SK-N-SH (cell line): Measurements from ENCODE around the gene MOGAT3. TPM values are rescaled to one million over a fixed set of nuclear protein-coding genes. Genes with fewer than 3 reads are reported as not detected.

Source experiments
- CTCF ChIA-PET: fragments of 300-600, 350-600 bp; formaldehyde crosslinking; extraction: SDS; loops from one replicate; lab custom pipeline; 2021; lab: Yijun Ruan, JAX
- POLR2A ChIA-PET: fragments of 350-600 bp; sonication (Branson Sonifier 250); formaldehyde crosslinking; extraction: SDS; loops from one replicate; lab custom pipeline; 2020; ENCODE audit warnings: antibody characterized with exemption, inconsistent platforms; lab: Yijun Ruan, JAX
- DNase-seq: peaks from one replicate; pipeline ENCODE4 v3.0.0; 2012
- H2AFZ ChIP-seq: fragments of 200-600 bp; sonication (generic); 2 replicates; pipeline ENCODE4 v1.8.1; 2016; ENCODE audit warnings: antibody characterized with exemption, mild to moderate bottlenecking, low read depth
- H3F3A ChIP-seq: fragments of 200-600 bp; sonication (generic); replicated peaks from 2 replicates; pipeline ENCODE3; 2016; ENCODE audit warnings: antibody characterized with exemption, mild to moderate bottlenecking; ENCODE audit not compliant: insufficient read depth
- H3K27ac ChIP-seq, 2 experiments: fragments of 200-500 bp in 1 of 2; fragments of 200-600 bp in 1 of 2; sonication (Bioruptor generic) in 1 of 2; sonication (generic), shearing (Covaris generic) in 1 of 2; 2 replicates each; pipeline versions ENCODE4 v1.5.1 to v1.6.1; 2014 to 2016; ENCODE audit warnings: low read depth in 2 of 2, inconsistent platforms in 1 of 2, low read length in 1 of 2, mild to moderate bottlenecking in 1 of 2, mixed read lengths in 1 of 2
- H3K27me3 ChIP-seq: fragments of 200-600 bp; sonication (generic), shearing (Covaris generic); 2 replicates; pipeline ENCODE4 v1.6.1; 2016; ENCODE audit warnings: mixed run types; ENCODE audit not compliant: insufficient read depth
- H3K36me3 ChIP-seq, 2 experiments: fragments of 200-500 bp in 1 of 2; fragments of 200-600 bp in 1 of 2; sonication (Bioruptor generic) in 1 of 2; sonication (generic) in 1 of 2; replicated peaks in 1 of 2; 2 replicates each; pipeline versions ENCODE3 to v1.5.1; 2014 to 2016; ENCODE audit warnings: low read length in 1 of 2, mild to moderate bottlenecking in 1 of 2; ENCODE audit not compliant: insufficient read depth in 2 of 2, control insufficient read depth in 1 of 2
- H3K4me1 ChIP-seq, 2 experiments: fragments of 200-500 bp in 1 of 2; fragments of 200-600 bp in 1 of 2; sonication (Bioruptor generic) in 1 of 2; sonication (generic), shearing (Covaris generic) in 1 of 2; 2 replicates each; pipeline versions ENCODE4 v1.5.1 to v1.6.1; 2014 to 2016; ENCODE audit warnings: low read depth in 1 of 2, low read length in 1 of 2, mixed run types in 1 of 2; ENCODE audit not compliant: insufficient read depth in 2 of 2, control insufficient read depth in 1 of 2
- H3K4me2 ChIP-seq: fragments of 200-600 bp; sonication (generic), shearing (Covaris generic); 2 replicates; pipeline ENCODE4 v1.6.1; 2017; ENCODE audit warnings: mixed run types
- H3K4me3 ChIP-seq, 2 experiments: fragments of 200-500 bp in 1 of 2; fragments of 200-600 bp in 1 of 2; sonication (Bioruptor generic) in 1 of 2; sonication (generic), shearing (Covaris generic) in 1 of 2; 2 replicates each; pipeline versions ENCODE4 v1.5.1 to v1.8.1; 2014 to 2016; ENCODE audit warnings: low read depth in 2 of 2, inconsistent platforms in 1 of 2, low read length in 1 of 2, mild to moderate bottlenecking in 1 of 2, mixed read lengths in 1 of 2, moderate library complexity in 1 of 2
- H3K79me2 ChIP-seq: fragments of 200-600 bp; sonication (generic); 2 replicates; pipeline ENCODE4 v1.8.1; 2017; ENCODE audit warnings: mild to moderate bottlenecking; ENCODE audit not compliant: insufficient read depth
- H3K9ac ChIP-seq: fragments of 200-600 bp; sonication (generic); 2 replicates; pipeline ENCODE4 v1.6.1; 2017; ENCODE audit warnings: mixed run types
- H3K9me2 ChIP-seq: fragments of 200-600 bp; sonication (generic); 2 replicates; pipeline ENCODE4 v1.6.1; 2017; ENCODE audit warnings: mixed run types
- H3K9me3 ChIP-seq: fragments of 200-600 bp; sonication (generic); 2 replicates; pipeline ENCODE4 v1.6.1; 2017; ENCODE audit warnings: mixed run types, mild to moderate bottlenecking, moderate library complexity
- H4K20me1 ChIP-seq: fragments of 200-600 bp; sonication (generic); 2 replicates; pipeline ENCODE4 v1.6.1; 2017; ENCODE audit warnings: mild to moderate bottlenecking, mixed run types; ENCODE audit not compliant: insufficient read depth
- CHD2 ChIP-seq: fragments of 150-350 bp; IDR thresholded peaks from 2 replicates; pipeline ENCODE4 v1.6.1; 2018; ENCODE audit warnings: low read length; ENCODE audit not compliant: partially characterized antibody
- CTCF ChIP-seq: fragments of 200-600 bp; sonication (generic); IDR thresholded peaks from 2 replicates; pipeline ENCODE4 v1.6.1; 2017; ENCODE audit warnings: antibody characterized with exemption, mild to moderate bottlenecking, moderate library complexity
- ELF1 ChIP-seq: IDR thresholded peaks from 2 replicates; pipeline ENCODE4 v1.4.0; 2012
- EZH2phosphoT487 ChIP-seq: fragments of 200-600 bp; sonication (generic); IDR thresholded peaks from 2 replicates; pipeline ENCODE4 v1.6.1; 2017; ENCODE audit warnings: low read depth, mixed run types, mild to moderate bottlenecking, antibody characterized with exemption, moderate library complexity, borderline replicate concordance
- FOSL2 ChIP-seq: IDR thresholded peaks from 2 replicates; pipeline ENCODE4 v1.4.0; 2012; ENCODE audit warnings: low read depth, mild to moderate bottlenecking, moderate library complexity, borderline replicate concordance
- FOXJ3 ChIP-seq: sonication (generic); formaldehyde crosslinking; IDR thresholded peaks from 2 replicates; pipeline ENCODE4 v1.5.1; 2020; ENCODE audit warnings: mild to moderate bottlenecking, missing genetic modification reagents
- FOXM1 ChIP-seq: IDR thresholded peaks from 2 replicates; pipeline ENCODE4 v1.4.0; 2012; ENCODE audit warnings: low read depth, mild to moderate bottlenecking
- GABPA ChIP-seq: IDR thresholded peaks from 2 replicates; pipeline ENCODE4 v1.4.0; 2012; ENCODE audit warnings: low read depth, mild to moderate bottlenecking
- GATA2 ChIP-seq: sonication (generic); formaldehyde crosslinking; IDR thresholded peaks from 2 replicates; pipeline ENCODE4 v1.5.0; 2020; ENCODE audit warnings: mild to moderate bottlenecking, missing genetic modification reagents
- JUND ChIP-seq: IDR thresholded peaks from 2 replicates; pipeline ENCODE4 v1.4.0; 2012
- MAX ChIP-seq: IDR thresholded peaks from 2 replicates; pipeline ENCODE4 v1.4.0; 2012; ENCODE audit warnings: low read depth
- MEF2A ChIP-seq: IDR thresholded peaks from 2 replicates; pipeline ENCODE4 v1.4.0; 2012; ENCODE audit warnings: low read depth, borderline replicate concordance
- MXI1 ChIP-seq: IDR thresholded peaks from 2 replicates; pipeline ENCODE4 v1.6.1; 2012; ENCODE audit warnings: mild to moderate bottlenecking, low read depth, low read length, improper control_type of control experiment
- NFIC ChIP-seq: IDR thresholded peaks from 2 replicates; pipeline ENCODE4 v1.4.0; 2012; ENCODE audit warnings: borderline replicate concordance
- NRF1 ChIP-seq: IDR thresholded peaks from 2 replicates; pipeline ENCODE4 v1.6.1; 2012; ENCODE audit warnings: low read depth, mild to moderate bottlenecking, low read length
- PBX3 ChIP-seq: IDR thresholded peaks from 2 replicates; pipeline ENCODE4; 2012
- POLR2AphosphoS5 ChIP-seq: IDR thresholded peaks from 2 replicates; pipeline ENCODE4 v1.6.1; 2012; ENCODE audit warnings: low read depth, low read length
- RAD21 ChIP-seq: IDR thresholded peaks from 2 replicates; pipeline ENCODE4 v1.6.1; 2012; ENCODE audit warnings: mild to moderate bottlenecking, low read length
- RCOR1 ChIP-seq: fragments of 150-350 bp; IDR thresholded peaks from 2 replicates; pipeline ENCODE4 v1.6.1; 2017; ENCODE audit warnings: antibody characterized with exemption, low read length
- RFX5 ChIP-seq: IDR thresholded peaks from 2 replicates; pipeline ENCODE4 v1.6.1; 2012; ENCODE audit warnings: mild to moderate bottlenecking, improper control_type of control experiment, low read length
- RXRA ChIP-seq: IDR thresholded peaks from 2 replicates; pipeline ENCODE4 v1.4.0; 2012; ENCODE audit warnings: low read depth, mild to moderate bottlenecking, borderline replicate concordance
- SIN3A ChIP-seq: IDR thresholded peaks from 2 replicates; pipeline ENCODE4 v1.6.1; 2012; ENCODE audit warnings: low read depth, mild to moderate bottlenecking, low read length, moderate library complexity, borderline replicate concordance
- SMC3 ChIP-seq: IDR thresholded peaks from 2 replicates; pipeline ENCODE4 v1.6.1; 2012; ENCODE audit warnings: low read depth, low read length, improper control_type of control experiment
- TAF1 ChIP-seq: IDR thresholded peaks from 2 replicates; pipeline ENCODE4 v1.6.1; 2012; ENCODE audit warnings: low read depth, mild to moderate bottlenecking, low read length, moderate library complexity, borderline replicate concordance
- TCF12 ChIP-seq: IDR thresholded peaks from 2 replicates; pipeline ENCODE4 v1.4.0; 2012
- TEAD4 ChIP-seq: IDR thresholded peaks from 2 replicates; pipeline ENCODE4 v1.4.0; 2012; ENCODE audit warnings: mild to moderate bottlenecking, borderline replicate concordance; ENCODE audit not compliant: insufficient read depth
- USF1 ChIP-seq: IDR thresholded peaks from 2 replicates; pipeline ENCODE4 v1.4.0; 2012; ENCODE audit warnings: low read depth, borderline replicate concordance
- USF2 ChIP-seq: fragments of 150-350 bp; IDR thresholded peaks from 2 replicates; pipeline ENCODE4 v1.6.1; 2017; ENCODE audit warnings: antibody characterized with exemption, low read length, low read depth, borderline replicate concordance
- YY1 ChIP-seq: IDR thresholded peaks from 2 replicates; pipeline ENCODE4 v1.4.0; 2012; ENCODE audit warnings: low read depth, mild to moderate bottlenecking
- WGBS: methylation state at CpG from one replicate; pipeline ENCODE4 v1.1.6; 2017; ENCODE audit warnings: low lambda C conversion rate; 5-methylcytosine and 5-hydroxymethylcytosine counted together
- polyA plus RNA-seq, 3 experiments: library from polyadenylated mRNA; depleted of rRNA; stranded (reverse); fragments of >200 nt; gene quantifications; 2 replicates each; pipeline ENCODE4 v1.2.3, GENCODE V29; 2012

MOGAT3 gene
- polyA plus RNA-seq, 1 of the 3 experiments (the other 2 are of a cell fraction): not detected

GRCh38 chr7:101244375-101245146 lies 43.7 kb upstream of the MOGAT3 start, which contains the start of gene FIS1:
Gene FIS1, minus strand, starts transcription at chr7:101245081. Its CDS starts 77 bp downstream, at chr7:101245004.
- H3K4me2 ChIP-seq: peak within 1 kb of the TSS; percentile 98
- ChIA-PET CTCF (interaction anchor here (0.6 to 6.0 kb wide), 52 partner anchors 9 to 392 kb away, joined by 3 to 66 read pairs (median 5); partner anchors contain the start of genes IFT22, NAT16, PLOD3 and SLC12A9), POLR2A (interaction anchor here (1.2 to 2.2 kb wide), 7 partner anchors 8 to 101 kb away, joined by 4 to 38 read pairs (median 7); partner anchors contain the start of genes PLOD3, VGF and ZNHIT1)
- 1% methylated on average over 42 of the region's 45 CpGs for WGBS
- H3K9me3 ChIP-seq: no peaks in the 10 kb centered on the region
- peak within 1 kb of the TSS; percentile 68 for H3K9ac ChIP-seq
- peak within 1 kb of the TSS; percentile 77 to 89 for H3K4me3 ChIP-seq
- H3K27me3 ChIP-seq: no peaks in the 10 kb centered on the region
- peak within 1 kb of the TSS; percentile 80 to 93 for H3K27ac ChIP-seq
- peaks cover 7 to 14% of the 10 kb centered on the region in 2 experiments; a peak in 1 of 4 replicates for H3K4me1 ChIP-seq
- peaks cover 22% of the 10 kb centered on the region; the same call in 1 of the 2 replicates for H4K20me1 ChIP-seq
- H3K36me3 ChIP-seq: peaks cover 13 to 48% of the 10 kb centered on the region in 2 experiments
- peak within 1 kb of the TSS; percentile 73 for H2AFZ ChIP-seq
- DNase-seq: peak; percentile 98
- H3K9me2 ChIP-seq: no peaks in the 10 kb centered on the region
- H3F3A ChIP-seq: peaks cover 8% of the 10 kb centered on the region
- peaks cover 82% of the 10 kb centered on the region for H3K79me2 ChIP-seq
- TF ChIP-seq TCF12: no peak
- no peak; the same call in 1 of the 2 replicates for TF ChIP-seq RAD21
- TF ChIP-seq NFIC: no peak; the same call in 1 of the 2 replicates
- peak; percentile 98 for TF ChIP-seq MXI1
- TF ChIP-seq GABPA: peak; percentile 94
- no peak for TF ChIP-seq RXRA
- TF ChIP-seq MAX: peak; percentile 91
- peak; percentile 78; the same call in 1 of the 2 replicates for TF ChIP-seq YY1
- peak; percentile 99 for TF ChIP-seq SIN3A
- TF ChIP-seq EZH2phosphoT487: no peak
- 0 out of 2 replicates have a peak, but pooled peaks have one; percentile 19 for TF ChIP-seq PBX3
- TF ChIP-seq RCOR1: peak; percentile 3; the same call in 1 of the 2 replicates
- TF ChIP-seq FOSL2: no peak
- no peak for TF ChIP-seq TEAD4
- TF ChIP-seq GATA2 (CRISPR knock-in tag): 0 out of 2 replicates have a peak, but pooled peaks have one; percentile 27
- TF ChIP-seq RFX5: no peak
- no peak for TF ChIP-seq USF2
- TF ChIP-seq CHD2: peak; percentile 79
- peak; percentile 67 for TF ChIP-seq ELF1
- no peak for TF ChIP-seq FOXM1
- 0 out of 2 replicates have a peak, but pooled peaks have one; percentile 39 for TF ChIP-seq FOXJ3 (CRISPR knock-in tag)
- no peak; the same call in 1 of the 2 replicates for TF ChIP-seq USF1
- no peak for TF ChIP-seq MEF2A
- TF ChIP-seq POLR2AphosphoS5: peak; percentile 94
- TF ChIP-seq TAF1: peak; percentile 61
- peak; percentile 98 for TF ChIP-seq CTCF
- no peak for TF ChIP-seq NRF1
- no peak for TF ChIP-seq JUND
- peak; percentile 83; the same call in 1 of the 2 replicates for TF ChIP-seq SMC3
